Common myeloid progenitor, CD34-positive (primary cell): ENCODE results near the gene SPG7.

Experiments
- CTCF ChIA-PET: fragments of 350-600 bp; sonication (Branson Sonifier 250); formaldehyde crosslinking; loops from one replicate; lab custom pipeline; 2021; ENCODE audit warnings: antibody characterized with exemption; lab: Charles Lee
- POLR2A ChIA-PET: fragments of 350-600 bp; sonication (Branson Sonifier 250); formaldehyde crosslinking; loops from one replicate; lab custom pipeline; 2021; ENCODE audit warnings: antibody characterized with exemption; lab: Charles Lee
- DNase-seq, 3 donors: peaks; one replicate each; pipeline versions ENCODE4 v3.0.0 to v3.0.0-alpha.2; 2013
- H3K27ac ChIP-seq, 2 experiments: 1 replicate in 1 of 2; 2 replicates in 1 of 2; pipeline ENCODE4 v1.7.0; 2013; ENCODE audit warnings: inconsistent platforms in 2 of 2, low read length in 2 of 2, mild to moderate bottlenecking in 2 of 2, low read depth in 1 of 2, moderate library complexity in 1 of 2; ENCODE audit not compliant: severe bottlenecking in 2 of 2, insufficient read depth in 1 of 2, poor library complexity in 1 of 2
- H3K27me3 ChIP-seq, 5 experiments: replicated peaks in 2 of 5; 1 replicate in 3 of 5; 2 replicates in 2 of 5; pipeline versions ENCODE4 v1.6.1 to v1.7.0; 2013; ENCODE audit warnings: low read length in 4 of 5, mild to moderate bottlenecking in 2 of 5, moderate library complexity in 2 of 5, inconsistent platforms in 1 of 5; ENCODE audit not compliant: insufficient read depth in 5 of 5, control insufficient read depth in 4 of 5
- H3K36me3 ChIP-seq, 4 experiments: 1 replicate in 2 of 4; 2 replicates in 2 of 4; pipeline versions ENCODE4 v1.6.1 to v1.7.0; 2013; ENCODE audit warnings: low read length in 3 of 4, control low read depth in 1 of 4, mild to moderate bottlenecking in 1 of 4; ENCODE audit not compliant: control insufficient read depth in 4 of 4, insufficient read depth in 4 of 4
- H3K4me1 ChIP-seq, 4 experiments: 1 replicate in 3 of 4; 2 replicates in 1 of 4; pipeline versions ENCODE4 v1.6.1 to v1.7.1; 2013; ENCODE audit warnings: low read length in 3 of 4, mild to moderate bottlenecking in 3 of 4, control low read depth in 1 of 4, inconsistent platforms in 1 of 4, moderate library complexity in 1 of 4; ENCODE audit not compliant: control insufficient read depth in 4 of 4, insufficient read depth in 4 of 4; ENCODE audit errors: control extremely low read depth in 1 of 4
- H3K4me3 ChIP-seq, 7 experiments: 1 replicate in 4 of 7; 2 replicates in 3 of 7; pipeline versions ENCODE4 v1.5.1 to v1.7.0; 2013; ENCODE audit warnings: mild to moderate bottlenecking in 7 of 7, low read length in 6 of 7, moderate library complexity in 6 of 7, inconsistent platforms in 2 of 7, low read depth in 2 of 7, control low read depth in 1 of 7; ENCODE audit not compliant: insufficient read depth in 4 of 7, control insufficient read depth in 1 of 7; ENCODE audit errors: extremely low read depth in 1 of 7
- H3K9me3 ChIP-seq, 5 experiments: 1 replicate in 4 of 5; 2 replicates in 1 of 5; pipeline versions ENCODE4 v1.6.1 to v1.7.1; 2013; ENCODE audit warnings: low read length in 4 of 5, mild to moderate bottlenecking in 2 of 5, inconsistent platforms in 1 of 5, low read depth in 1 of 5, moderate library complexity in 1 of 5; ENCODE audit not compliant: control insufficient read depth in 4 of 5, insufficient read depth in 2 of 5; ENCODE audit errors: control extremely low read depth in 1 of 5
- WGBS: methylation state at CpG from one replicate; pipeline ENCODE4 v1.1.5; 2013; ENCODE audit not compliant: insufficient coverage; 5-methylcytosine and 5-hydroxymethylcytosine counted together

SPG7 gene

DNA sequence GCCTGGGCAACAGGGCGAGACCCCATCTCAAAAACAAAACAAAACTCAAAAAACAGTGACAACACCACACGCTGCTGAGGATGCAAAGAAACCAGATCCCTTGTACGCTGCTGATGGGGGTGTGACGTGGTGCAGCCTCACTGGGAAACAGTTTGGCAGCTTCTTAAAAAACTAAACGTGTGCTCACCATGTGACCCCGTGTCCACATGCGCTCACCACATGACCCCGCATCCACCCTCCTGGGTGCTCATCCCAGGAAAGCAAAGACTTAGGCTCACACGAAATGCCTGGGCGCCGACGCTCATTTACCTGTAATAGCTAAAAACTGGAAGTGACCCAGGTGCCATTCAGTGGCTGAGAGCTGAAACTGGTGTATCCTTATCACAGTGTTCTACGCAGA lies 32.4 kb downstream of the SPG7 start:
- Histone ChIP-seq H3K27me3 (no peaks in the 10 kb centered on the region), H3K4me3 (no peak overlapping the region), H3K27ac (no peak overlapping the region), H3K4me1 (peaks cover 0 to 2% (median 1%) of the 10 kb centered on the region in 4 experiments), H3K9me3 (no peaks in the 10 kb centered on the region), H3K36me3 (peaks cover 8 to 68% (median 55%) of the 10 kb centered on the region in 4 experiments)
- DNase-seq, result no peak
- ChIA-PET CTCF (interaction anchor here (1.2 to 2.8 kb wide), 2 partner anchors 17 to 19 kb away, joined by 5 to 12 read pairs; no protein-coding TSS in a partner anchor), POLR2A (no interaction called here)
- WGBS, result 92% methylated on average over 13 of the region's 13 CpGs

DNA sequence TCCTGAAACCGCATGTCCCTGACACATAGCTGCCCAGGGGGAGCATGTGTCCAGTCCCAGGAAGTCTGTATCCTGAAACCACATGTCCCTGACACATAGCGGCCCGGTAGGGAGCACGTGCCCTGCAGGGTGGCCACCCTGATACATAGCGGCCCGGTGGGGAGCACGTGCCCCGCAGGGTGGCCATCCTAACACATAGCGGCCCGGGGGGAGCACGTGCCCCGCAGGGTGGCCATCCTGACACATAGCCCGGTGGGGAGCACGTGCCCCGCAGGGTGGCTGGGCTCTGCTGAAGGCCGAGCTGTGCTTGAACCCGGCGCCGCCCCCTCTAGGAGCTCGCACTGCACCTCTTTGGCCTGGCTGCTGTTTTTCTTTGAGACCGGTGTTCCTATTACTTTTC lies 33.6 kb downstream of the SPG7 start:
- ChIA-PET POLR2A (no interaction called here), CTCF (interaction anchor here (2.8 kb wide), 1 partner anchor 16 kb away, joined by 12 read pairs; no protein-coding TSS in a partner anchor)
- Histone ChIP-seq H3K4me1 (no peaks in the 10 kb centered on the region), H3K27me3 (no peaks in the 10 kb centered on the region), H3K36me3 (peaks cover 8 to 71% (median 55%) of the 10 kb centered on the region in 4 experiments), H3K4me3 (no peak overlapping the region), H3K9me3 (no peaks in the 10 kb centered on the region), H3K27ac (no peak overlapping the region)
- DNase-seq, result no peak
- 96% methylated on average over 21 of the region's 21 CpGs for WGBS

DNA sequence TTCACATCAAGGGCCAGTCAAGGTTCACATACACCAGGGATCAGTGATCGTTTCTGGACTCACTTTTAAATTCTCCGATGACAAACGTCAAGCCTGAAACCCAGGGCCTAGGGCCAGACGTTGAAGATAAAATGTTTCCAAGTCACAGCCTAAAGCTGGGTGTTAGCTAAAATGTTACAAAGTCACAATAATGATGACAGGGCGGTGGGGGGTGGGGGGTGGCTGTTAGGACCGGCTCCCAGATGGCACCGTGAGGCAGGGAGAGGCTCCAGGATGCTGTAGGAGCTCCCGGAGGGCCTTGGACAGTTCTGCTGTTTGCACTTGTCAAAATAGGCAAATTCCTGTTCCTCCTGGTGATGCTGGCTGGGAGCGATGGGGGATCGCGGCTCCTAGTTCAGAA lies 35.9 kb downstream of the SPG7 start:
- H3K27me3 ChIP-seq, result no peaks in the 10 kb centered on the region
- no peak overlapping the region for H3K4me3 ChIP-seq
- H3K36me3 ChIP-seq, result peaks cover 8 to 70% (median 46%) of the 10 kb centered on the region in 4 experiments
- ChIA-PET CTCF (no interaction called here), POLR2A (no interaction called here)
- no peaks in the 10 kb centered on the region for H3K9me3 ChIP-seq
- H3K4me1 ChIP-seq, result no peaks in the 10 kb centered on the region
- no peak overlapping the region for H3K27ac ChIP-seq
- 98% methylated on average over 10 of the region's 11 CpGs for WGBS
- no peak for DNase-seq

DNA sequence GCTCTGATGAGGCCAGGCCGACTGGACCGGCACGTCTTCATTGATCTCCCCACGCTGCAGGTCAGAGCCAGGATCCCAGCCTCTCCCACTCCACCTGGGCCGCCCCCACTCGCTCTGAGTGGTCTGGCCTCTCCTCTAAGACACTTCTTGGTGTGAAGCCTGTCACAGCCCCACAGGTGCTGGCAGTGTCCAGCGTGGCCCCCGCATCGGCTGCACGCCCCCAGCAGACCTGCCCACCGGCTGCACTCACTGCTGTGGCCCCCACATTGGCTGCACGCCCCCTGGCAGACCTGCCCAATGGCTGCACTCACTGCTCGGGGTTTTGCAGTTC lies 36.5 kb downstream of the SPG7 start:
- ChIA-PET POLR2A (no interaction called here), CTCF (no interaction called here)
- DNase-seq, result no peak
- WGBS, result 96% methylated on average over 13 of the region's 13 CpGs
- H3K27me3 ChIP-seq, result no peaks in the 10 kb centered on the region
- no peaks in the 10 kb centered on the region for H3K9me3 ChIP-seq
- no peaks in the 10 kb centered on the region for H3K4me1 ChIP-seq
- no peak overlapping the region for H3K27ac ChIP-seq
- no peak overlapping the region for H3K4me3 ChIP-seq
- peaks cover 8 to 74% (median 49%) of the 10 kb centered on the region in 4 experiments for H3K36me3 ChIP-seq

DNA sequence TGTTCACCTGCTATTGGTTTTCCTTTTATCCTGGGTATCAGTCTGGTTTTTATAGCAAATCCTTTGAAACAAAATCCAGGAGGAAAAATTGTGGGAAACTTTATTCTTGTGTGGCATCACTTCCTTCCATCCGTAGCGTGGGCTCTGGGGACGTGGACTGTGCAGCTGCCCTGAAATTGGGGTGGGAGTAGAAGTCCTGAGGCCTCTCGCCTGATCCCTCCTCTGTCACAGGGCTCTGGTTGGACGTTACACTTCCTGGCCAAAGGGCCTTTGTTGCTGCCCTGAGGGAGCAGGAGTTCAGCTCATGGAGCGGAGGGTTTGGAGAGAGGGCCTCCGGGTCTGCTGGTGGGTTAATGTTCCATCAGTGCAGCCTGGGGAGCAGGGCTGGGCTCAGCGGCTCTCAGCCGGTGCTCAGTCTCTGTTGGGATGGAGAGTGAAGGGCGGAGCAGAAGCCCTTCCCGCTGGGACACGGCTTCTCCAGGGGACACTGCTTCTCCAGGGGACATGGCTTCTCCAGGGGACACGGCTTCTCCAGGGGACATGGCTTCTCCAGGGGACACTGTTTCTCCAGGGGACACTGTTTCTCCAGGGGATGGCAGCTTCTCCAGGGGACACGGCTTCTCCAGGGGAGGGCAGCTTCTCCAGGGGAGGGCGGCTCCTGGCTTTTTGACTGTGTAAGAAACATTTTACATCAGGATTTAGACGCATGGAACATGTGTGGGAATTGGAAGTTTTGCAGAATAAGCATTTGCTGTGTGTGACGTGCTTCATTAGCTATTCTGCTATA lies 37.0 kb downstream of the SPG7 start:
- no peak overlapping the region for H3K4me3 ChIP-seq
- H3K36me3 ChIP-seq, result peaks cover 8 to 72% (median 48%) of the 10 kb centered on the region in 4 experiments
- DNase-seq, result no peak
- no peaks in the 10 kb centered on the region for H3K4me1 ChIP-seq
- over 99% methylated on average over 14 of the region's 17 CpGs for WGBS
- no peaks in the 10 kb centered on the region for H3K27me3 ChIP-seq
- POLR2A ChIA-PET, result no interaction called here
- H3K9me3 ChIP-seq, result no peaks in the 10 kb centered on the region
- H3K27ac ChIP-seq, result no peak overlapping the region
- CTCF ChIA-PET, result interaction anchor here (1.3 kb wide), 1 partner anchor 13 kb away, joined by 5 read pairs; no protein-coding TSS in a partner anchor

DNA sequence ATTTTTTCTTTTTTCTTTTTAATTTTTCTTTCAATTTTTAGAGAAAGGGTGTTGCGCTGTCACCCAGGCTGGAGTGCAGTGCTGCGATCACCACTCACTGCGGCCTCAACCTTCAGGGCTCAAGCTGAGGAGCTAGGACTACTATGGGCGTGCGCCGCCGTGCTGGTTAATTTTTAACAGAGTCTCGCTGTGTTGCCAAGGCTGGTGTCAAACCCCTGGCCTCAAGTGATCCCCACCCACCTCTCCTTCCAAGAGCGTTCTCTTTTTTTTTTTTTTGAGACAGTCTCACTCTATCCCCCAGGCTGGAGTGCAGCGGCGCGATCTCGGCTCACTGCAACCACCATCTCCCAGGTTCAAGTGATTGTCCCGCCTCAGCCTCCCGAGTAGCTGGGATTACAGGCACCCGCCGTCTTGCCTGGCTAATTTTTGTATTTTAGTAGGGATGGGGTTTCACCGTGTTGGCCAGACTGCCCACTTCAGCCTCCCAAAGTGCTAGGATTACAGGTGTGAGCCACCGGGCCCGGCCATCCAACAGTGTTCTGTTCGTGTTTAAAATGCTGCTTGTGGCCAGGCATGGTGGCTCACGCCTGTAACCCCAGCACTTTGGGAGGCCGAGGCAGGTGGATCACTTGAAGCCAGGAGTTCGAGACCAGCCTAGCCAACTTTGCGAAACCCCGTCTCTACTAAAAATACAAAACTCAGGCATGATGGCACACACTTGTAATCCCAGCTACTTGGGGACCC lies 37.8 kb downstream of the SPG7 start:
- 97% methylated on average over 22 of the region's 26 CpGs for WGBS
- Histone ChIP-seq H3K4me3 (no peak overlapping the region), H3K9me3 (no peaks in the 10 kb centered on the region), H3K4me1 (no peaks in the 10 kb centered on the region), H3K27me3 (no peaks in the 10 kb centered on the region), H3K27ac (no peak overlapping the region), H3K36me3 (peaks cover 8 to 78% (median 49%) of the 10 kb centered on the region in 4 experiments)
- DNase-seq, result no peak
- POLR2A ChIA-PET, result no interaction called here
- CTCF ChIA-PET, result interaction anchor here (1.3 kb wide), 1 partner anchor 12 kb away, joined by 5 read pairs; no protein-coding TSS in a partner anchor

DNA sequence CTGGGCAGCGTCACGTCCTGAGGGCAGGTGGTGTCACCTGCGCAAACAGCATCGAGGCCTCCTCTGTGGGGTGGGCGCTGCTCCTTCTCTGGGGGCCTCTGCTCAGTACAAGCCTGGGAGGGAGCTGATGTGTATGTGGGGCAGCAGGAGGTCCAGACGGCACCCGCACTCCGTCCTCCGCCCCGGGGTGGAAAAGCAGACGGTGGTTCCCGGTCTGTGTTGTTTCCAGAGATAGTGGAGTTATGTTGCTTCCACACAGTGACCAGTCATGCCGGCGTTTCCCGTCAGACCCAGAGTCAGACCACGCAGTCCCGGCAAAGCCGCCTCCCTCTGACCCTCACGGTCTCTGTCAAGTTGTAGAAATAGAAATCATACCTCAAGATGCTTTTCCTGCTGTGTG lies 38.6 kb downstream of the SPG7 start:
- POLR2A ChIA-PET, result no interaction called here
- H3K36me3 ChIP-seq, result peaks cover 8 to 77% (median 48%) of the 10 kb centered on the region in 4 experiments

More for the DNA sequence above, 38.6 kb downstream of the SPG7 start:
- 91% methylated on average over 19 of the region's 19 CpGs for WGBS
- no peaks in the 10 kb centered on the region for H3K9me3 ChIP-seq
- CTCF ChIA-PET, result interaction anchor here (1.3 to 1.4 kb wide), 2 partner anchors 9 to 11 kb away, joined by 5 to 6 read pairs; no protein-coding TSS in a partner anchor
- no peaks in the 10 kb centered on the region for H3K4me1 ChIP-seq
- H3K4me3 ChIP-seq, result no peak overlapping the region
- DNase-seq, result no peak
- H3K27me3 ChIP-seq, result no peaks in the 10 kb centered on the region
- no peak overlapping the region for H3K27ac ChIP-seq
